Measurements from ENCODE around the gene MLX. TPM values are rescaled to one million over a fixed set of nuclear protein-coding genes. Genes with fewer than 3 reads are reported as not detected.
"Not testable (repeated sequence)": the region's sequence is repeated elsewhere in the genome, so short reads cannot be mapped to it uniquely, and the experiment has no call there.

MLX gene
- total and polyA plus RNA-seq, 10 of the 15 experiments (the other 5 are each of a cell fraction or from before 2014, with no cell fraction given) = 34.4 to 65.0 (median 44.4) TPM

- TF ChIP-seq CTCF (IDR thresholded peaks at IDR 0.05 in 2 of 3, conservative IDR thresholded peaks at IDR 0.05 in 1 of 3; ENCODE audit: control insufficient read depth in 2 of 3, extremely low read depth in 1 of 3, insufficient read depth in 1 of 3, low read depth in 3 of 3, low read length in 3 of 3) (no peak), E4F1 (IDR thresholded peaks at IDR 0.05; ENCODE audit: borderline replicate concordance, partially characterized antibody) (no peak), NFYB (IDR thresholded peaks at IDR 0.05; ENCODE audit: insufficient read depth, low read depth, low read length) (no peak)
Measured at GRCh38 chr17:42538482-42538881, 28.4 kb upstream of the MLX start (continued).

- H3K9ac ChIP-seq (ENCODE audit: control insufficient read depth, insufficient read depth, low read length); ATAC-seq; H3K36me3 ChIP-seq (ENCODE audit: control insufficient read depth in 2 of 2, insufficient read depth in 2 of 2, low read length in 1 of 2); H3K27ac ChIP-seq (ENCODE audit: control insufficient read depth, insufficient read depth); H2AFZ ChIP-seq (ENCODE audit: control insufficient read depth, low read depth, low read length); H3K9me3 ChIP-seq (replicated peaks; ENCODE audit: control insufficient read depth, insufficient read depth, low read length); intact Hi-C loops (cut with micrococcal nuclease; ENCODE audit: unreplicated experiment); H3K27me3 ChIP-seq (replicated peaks in 1 of 2; ENCODE audit: control insufficient read depth in 2 of 2, insufficient read depth in 2 of 2, low read length in 1 of 2); DNase-seq (ENCODE audit: low read depth, low spot score); H3K4me2 ChIP-seq (ENCODE audit: control insufficient read depth, insufficient read depth); H4K20me1 ChIP-seq (ENCODE audit: control insufficient read depth, insufficient read depth); in situ Hi-C loops (cut with MboI); H3K4me3 ChIP-seq; FAIRE-seq; BruUV-seq (replicated peaks): not testable (repeated sequence)
- WGBS (ENCODE audit: insufficient coverage, insufficient replicate concordance, low lambda C conversion rate, missing lambda C conversion rate) = 100% methylated on average over 3 of the region's 4 CpGs
- Histone ChIP-seq H3K4me1 (ENCODE audit: control insufficient read depth, insufficient read depth, low read length) (peaks cover 11% of the 10 kb centered on the region), H3K79me2 (ENCODE audit: control insufficient read depth, insufficient read depth, low read length) (peaks cover 13% of the 10 kb centered on the region)
- ChIA-PET RAD21 (ENCODE audit: unreplicated experiment) (interaction anchor here (0.7 to 1.6 kb wide), 2 partner anchors 13 to 755 kb away, joined by 3 read pairs; no protein-coding TSS in a partner anchor), POLR2A (interaction anchor here (1.1 kb wide), 1 partner anchor 8 kb away, joined by 3 read pairs; no protein-coding TSS in a partner anchor), SMC1A (ENCODE audit: uncharacterized antibody, unreplicated experiment) (interaction anchor here (0.6 to 1.0 kb wide), 2 partner anchors 10 to 33 kb away, joined by 3 read pairs; no protein-coding TSS in a partner anchor), CTCF (interaction anchor here (1.1 to 1.3 kb wide), 2 partner anchors 13 to 182 kb away, joined by 3 read pairs; no protein-coding TSS in a partner anchor)
Measured at GRCh38 chr17:42540558-42540957, 26.3 kb upstream of the MLX start.
